HAP-1 (cell line): ENCODE measurements around the gene RAB6B.

Source experiments
- DNase-seq, 2 experiments: peaks; one replicate each; pipeline ENCODE4 v3.0.0-alpha.2; 2016 to 2020; ENCODE audit warnings: low spot score in 2 of 2
- H3K27me3 ChIP-seq: fragments of 250-450 bp; sonication (Bioruptor Pico); 2 replicates; pipeline ENCODE4 v1.5.1; 2020; ENCODE audit warnings: low read depth, mild to moderate bottlenecking, moderate library complexity
- H3K36me3 ChIP-seq: fragments of 250-450 bp; sonication (Bioruptor Pico); replicated peaks from 2 replicates; pipeline ENCODE4 v1.5.1; 2020; ENCODE audit warnings: mild to moderate bottlenecking
- H3K4me1 ChIP-seq: fragments of 250-450 bp; sonication (Bioruptor Pico); 2 replicates; pipeline ENCODE4 v1.5.1; 2020; ENCODE audit warnings: mild to moderate bottlenecking
- H3K4me3 ChIP-seq: fragments of 250-450 bp; sonication (Bioruptor Pico); 2 replicates; pipeline ENCODE4 v1.5.1; 2020; ENCODE audit warnings: mild to moderate bottlenecking, moderate library complexity
- H3K9me3 ChIP-seq: fragments of 250-450 bp; sonication (Bioruptor Pico); 2 replicates; pipeline ENCODE4 v1.5.1; 2020; ENCODE audit warnings: mild to moderate bottlenecking, moderate library complexity
- in situ Hi-C: fragments of 300-500 bp; cut with MboI; formaldehyde crosslinking; loops from 3 replicates; pipeline ENCODE4 v1.14.3; 2020; ENCODE audit warnings: low sequenced_read_pairs, inconsistent platforms, mixed read lengths

The RAB6B gene

DNA sequence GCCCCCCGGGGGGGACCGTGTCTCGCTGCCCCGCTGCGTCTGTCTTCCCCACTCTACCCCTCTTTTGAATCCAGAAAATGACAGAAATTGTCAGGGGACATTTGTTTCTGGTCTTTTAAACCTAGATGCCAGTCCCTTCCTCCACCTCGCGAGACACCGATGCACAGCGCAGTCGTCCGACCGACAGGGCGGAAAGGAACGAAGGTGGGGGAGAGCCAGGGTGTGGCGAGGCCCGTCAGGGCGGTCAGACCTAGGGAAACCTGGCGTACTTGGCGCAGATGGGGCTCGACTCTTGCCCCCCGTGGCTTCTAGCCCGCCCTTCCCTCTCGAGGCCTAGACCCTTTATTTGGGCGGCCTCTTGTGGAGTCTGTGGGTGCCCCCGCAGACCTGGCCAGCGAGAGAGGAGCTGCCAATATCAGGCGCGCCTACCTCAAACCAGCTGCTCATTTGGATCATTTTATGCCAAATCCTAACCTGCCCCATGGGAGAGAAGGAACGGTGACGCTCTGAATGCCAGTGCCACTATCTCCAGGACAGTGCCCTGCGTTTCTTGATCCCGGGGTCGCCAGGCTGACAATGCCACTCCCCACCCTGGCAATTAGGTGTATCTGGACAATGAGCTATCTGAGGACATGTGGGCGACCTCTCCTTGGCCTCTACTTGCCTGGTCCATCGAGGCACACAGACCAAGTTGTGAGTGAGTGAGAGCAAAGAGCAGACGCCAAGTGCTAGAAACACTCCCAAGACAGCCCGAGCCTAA lies 500 bp upstream of the RAB6B start:
- DNase-seq: no peak
- Histone ChIP-seq H3K4me3 (peak overlapping the region; percentile 52), H3K4me1 (no peaks in the 10 kb centered on the region), H3K27me3 (no peaks in the 10 kb centered on the region), H3K36me3 (no peaks in the 10 kb centered on the region), H3K9me3 (no peaks in the 10 kb centered on the region)
- in situ Hi-C loops: no loop called here

DNA sequence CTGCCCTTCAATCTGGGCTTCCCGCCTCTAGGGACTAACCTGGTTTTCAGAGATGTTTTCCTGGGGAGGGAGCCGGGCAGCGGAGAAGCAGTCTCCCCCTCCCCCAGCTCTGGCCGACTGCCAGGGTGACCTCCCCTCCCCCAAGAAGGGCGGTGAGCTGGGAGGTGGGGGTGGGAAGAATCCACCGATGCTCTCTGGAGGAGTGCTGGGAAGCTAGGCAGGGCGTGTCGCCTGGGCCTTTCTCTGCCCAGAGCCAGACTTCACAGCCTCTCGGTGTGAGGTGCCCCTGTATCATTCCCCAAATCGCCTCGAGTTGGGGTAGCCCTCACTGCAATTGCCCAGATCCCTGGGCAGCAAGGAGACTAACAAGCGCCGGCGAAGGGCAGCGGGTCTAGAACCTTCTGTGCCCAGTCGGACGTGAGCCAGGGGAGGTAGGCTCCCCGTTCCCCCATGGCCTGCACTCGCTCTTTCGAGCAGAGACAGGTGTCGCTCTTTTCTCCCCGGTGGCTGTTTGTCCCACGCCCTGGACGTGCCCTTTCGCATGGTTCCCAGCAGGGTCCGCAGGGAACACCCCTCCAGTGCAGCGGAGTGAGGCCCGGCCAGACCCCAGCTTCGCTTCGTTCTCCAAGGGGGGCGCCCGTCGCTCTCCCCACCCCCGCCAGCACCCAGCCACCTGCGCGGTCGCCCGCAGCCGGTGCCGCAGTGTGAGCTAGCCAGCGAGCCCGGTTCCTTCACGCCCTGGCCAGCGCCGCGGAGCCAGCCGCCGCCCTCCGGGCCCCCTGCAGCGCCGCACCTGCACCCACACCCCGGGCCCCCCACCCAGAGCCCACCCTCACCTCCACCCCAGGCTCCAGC lies 1.1 kb downstream of the RAB6B start:
- Histone ChIP-seq H3K9me3 (no peaks in the 10 kb centered on the region), H3K36me3 (no peaks in the 10 kb centered on the region), H3K27me3 (no peaks in the 10 kb centered on the region), H3K4me3 (peak overlapping the region; percentile 52), H3K4me1 (no peaks in the 10 kb centered on the region)
- in situ Hi-C loops: no loop called here
- DNase-seq: peak in 1 of 2 experiments; percentile 20

DNA sequence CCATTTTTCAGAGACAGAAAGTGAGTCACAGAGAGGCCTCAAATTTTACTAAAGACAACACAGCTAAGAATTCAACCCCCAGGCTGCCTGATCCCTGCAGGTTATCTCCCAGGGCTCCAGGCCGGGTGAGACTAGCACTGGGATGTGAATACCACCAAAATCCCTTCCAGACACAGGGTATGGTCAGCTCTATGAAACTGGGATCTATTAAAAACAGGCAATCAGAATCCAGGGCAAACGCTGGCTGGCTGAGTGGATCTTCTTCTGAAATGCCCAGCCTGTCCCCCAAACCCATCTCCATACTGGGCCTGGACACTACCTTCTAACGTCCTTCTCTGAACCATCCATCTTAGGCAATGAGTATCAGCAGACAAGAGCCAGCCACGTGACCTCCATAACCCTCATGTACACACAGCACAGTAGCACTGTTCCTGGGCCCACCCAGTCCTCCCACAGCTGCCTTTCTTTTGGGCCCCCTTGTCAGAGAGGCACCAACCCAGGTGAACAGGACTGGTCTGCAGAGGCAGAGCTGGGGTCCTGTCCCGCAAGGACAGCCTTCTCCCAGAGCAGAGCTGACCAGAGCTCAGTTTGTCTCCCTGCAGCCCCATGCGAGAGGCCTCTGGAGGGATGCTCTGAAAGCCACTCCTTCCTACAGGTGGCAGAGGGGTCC lies 1.9 kb downstream of the RAB6B start:
- in situ Hi-C loops: no loop called here
- no peak for DNase-seq
- Histone ChIP-seq H3K9me3 (no peaks in the 10 kb centered on the region), H3K27me3 (no peaks in the 10 kb centered on the region), H3K4me3 (no peak overlapping the region), H3K36me3 (no peaks in the 10 kb centered on the region), H3K4me1 (no peaks in the 10 kb centered on the region)

DNA sequence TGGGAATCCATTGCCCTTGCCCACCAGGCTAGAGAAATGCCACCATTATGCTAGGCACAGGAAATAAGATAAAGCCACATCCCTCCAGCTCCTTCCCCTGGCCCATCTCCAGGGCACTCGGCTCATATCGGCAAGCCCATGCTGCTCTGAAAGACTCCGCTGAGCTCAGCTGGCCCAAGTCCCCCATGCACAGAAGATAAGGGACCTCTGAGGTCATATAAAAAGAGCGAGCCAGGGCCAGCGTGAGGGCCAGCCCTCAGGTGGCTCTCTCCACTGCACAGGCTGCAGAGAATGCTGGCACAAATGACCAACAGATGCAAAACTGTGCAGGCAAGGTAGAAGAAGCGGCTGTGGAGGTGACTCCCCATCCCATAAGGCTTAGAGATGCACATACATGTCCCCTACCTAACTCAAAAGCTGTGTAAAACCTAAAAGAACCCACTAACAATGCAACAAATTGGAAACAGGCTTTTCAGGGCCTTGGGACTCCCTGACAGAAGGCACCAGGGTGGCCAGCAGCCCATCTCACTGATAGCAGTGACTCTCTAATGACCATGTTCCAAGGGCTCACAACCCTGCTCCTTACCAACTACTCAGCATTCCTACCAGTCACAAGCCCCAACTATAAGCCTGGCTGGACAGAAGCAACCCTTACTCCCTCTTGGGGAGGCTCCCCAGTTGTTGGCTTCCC lies 3.0 kb downstream of the RAB6B start:
- Histone ChIP-seq H3K4me3 (no peak overlapping the region), H3K36me3 (no peaks in the 10 kb centered on the region), H3K4me1 (no peaks in the 10 kb centered on the region), H3K27me3 (no peaks in the 10 kb centered on the region), H3K9me3 (no peaks in the 10 kb centered on the region)
- in situ Hi-C loops: no loop called here
- DNase-seq: no peak

- no peaks in the 10 kb centered on the region for H3K9me3 ChIP-seq
- in situ Hi-C loops: no loop called here
- DNase-seq: no peak
- no peaks in the 10 kb centered on the region for H3K4me1 ChIP-seq
- no peaks in the 10 kb centered on the region for H3K27me3 ChIP-seq
- H3K4me3 ChIP-seq: no peak overlapping the region
- H3K36me3 ChIP-seq: no peaks in the 10 kb centered on the region
Observed at GRCh38 chr3:133891662-133892378, 3.9 kb downstream of the RAB6B start.

GRCh38 chr3:133890972-133891644 lies 4.6 kb downstream of the RAB6B start:
- Histone ChIP-seq H3K27me3 (no peaks in the 10 kb centered on the region), H3K36me3 (no peaks in the 10 kb centered on the region), H3K4me3 (no peak overlapping the region), H3K4me1 (no peaks in the 10 kb centered on the region), H3K9me3 (no peaks in the 10 kb centered on the region)
- DNase-seq: no peak
- in situ Hi-C loops: no loop called here

- in situ Hi-C loops: no loop called here
Observed at GRCh38 chr3:133890037-133890436, 5.6 kb downstream of the RAB6B start.

GRCh38 chr3:133888726-133889340 lies 6.8 kb downstream of the RAB6B start:
- H3K27me3 ChIP-seq: no peaks in the 10 kb centered on the region
- DNase-seq: no peak
- no peaks in the 10 kb centered on the region for H3K4me1 ChIP-seq
- in situ Hi-C loops: no loop called here
- no peaks in the 10 kb centered on the region for H3K36me3 ChIP-seq
- H3K9me3 ChIP-seq: no peaks in the 10 kb centered on the region
- no peak overlapping the region for H3K4me3 ChIP-seq

More at GRCh38 chr3:133890037-133890436, 5.6 kb downstream of the RAB6B start:
- Histone ChIP-seq H3K27me3 (no peaks in the 10 kb centered on the region), H3K9me3 (no peaks in the 10 kb centered on the region), H3K4me3 (no peak overlapping the region), H3K36me3 (no peaks in the 10 kb centered on the region), H3K4me1 (no peaks in the 10 kb centered on the region)
- DNase-seq: no peak

- no peak for DNase-seq
Observed at GRCh38 chr3:133887803-133888703, 7.6 kb downstream of the RAB6B start.

GRCh38 chr3:133887074-133887802 lies 8.4 kb downstream of the RAB6B start:
- H3K4me1 ChIP-seq: no peaks in the 10 kb centered on the region
- no peaks in the 10 kb centered on the region for H3K36me3 ChIP-seq
- H3K4me3 ChIP-seq: no peak overlapping the region
- in situ Hi-C loops: no loop called here
- H3K9me3 ChIP-seq: no peaks in the 10 kb centered on the region
- H3K27me3 ChIP-seq: no peaks in the 10 kb centered on the region
- no peak for DNase-seq

More at GRCh38 chr3:133887803-133888703, 7.6 kb downstream of the RAB6B start:
- in situ Hi-C loops: no loop called here
- Histone ChIP-seq H3K4me3 (no peak overlapping the region), H3K27me3 (no peaks in the 10 kb centered on the region), H3K4me1 (no peaks in the 10 kb centered on the region), H3K36me3 (no peaks in the 10 kb centered on the region), H3K9me3 (no peaks in the 10 kb centered on the region)

DNA sequence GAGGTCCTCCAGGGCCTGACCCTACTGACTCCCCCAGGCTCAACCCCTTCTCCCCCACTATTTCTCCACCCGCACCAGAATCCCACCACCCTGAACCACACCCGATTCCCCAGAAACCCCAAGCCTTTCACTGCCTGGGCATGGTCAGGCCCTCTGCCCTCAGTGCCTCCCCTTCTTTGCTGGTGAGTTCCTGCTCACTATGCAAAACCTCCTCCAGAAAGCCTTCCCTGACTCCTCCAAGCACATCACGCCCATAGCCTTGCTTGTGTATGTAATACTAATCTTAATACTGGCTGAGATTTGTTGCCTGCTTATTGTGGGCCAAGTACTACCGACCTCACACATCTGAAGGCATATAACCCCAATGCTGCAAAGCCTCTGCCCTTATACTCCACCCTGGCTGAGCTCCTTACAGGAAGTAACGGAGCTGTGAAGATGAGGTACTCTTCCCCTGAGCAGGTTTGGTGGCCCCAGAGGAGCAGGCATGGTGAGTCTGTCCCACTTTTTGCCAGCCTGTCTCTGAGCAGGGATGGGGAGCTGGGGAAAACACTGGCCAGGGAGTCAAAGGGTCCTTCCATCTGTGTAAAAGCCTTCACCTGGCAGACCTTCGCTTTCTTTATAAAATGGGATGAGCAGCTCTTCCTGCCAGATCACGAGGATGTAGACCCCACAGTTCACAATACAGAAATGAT lies 9.5 kb downstream of the RAB6B start:
- H3K9me3 ChIP-seq: no peaks in the 10 kb centered on the region
- no peaks in the 10 kb centered on the region for H3K27me3 ChIP-seq
- DNase-seq: no peak
- in situ Hi-C loops: no loop called here
- H3K36me3 ChIP-seq: no peaks in the 10 kb centered on the region
- H3K4me3 ChIP-seq: no peak overlapping the region
- no peaks in the 10 kb centered on the region for H3K4me1 ChIP-seq
